ENCODE results near the gene AP2A2.
"Not testable (repeated sequence)": the region's sequence is repeated elsewhere in the genome, so short reads cannot be mapped to it uniquely, and the experiment has no call there.

Gene AP2A2

DNA sequence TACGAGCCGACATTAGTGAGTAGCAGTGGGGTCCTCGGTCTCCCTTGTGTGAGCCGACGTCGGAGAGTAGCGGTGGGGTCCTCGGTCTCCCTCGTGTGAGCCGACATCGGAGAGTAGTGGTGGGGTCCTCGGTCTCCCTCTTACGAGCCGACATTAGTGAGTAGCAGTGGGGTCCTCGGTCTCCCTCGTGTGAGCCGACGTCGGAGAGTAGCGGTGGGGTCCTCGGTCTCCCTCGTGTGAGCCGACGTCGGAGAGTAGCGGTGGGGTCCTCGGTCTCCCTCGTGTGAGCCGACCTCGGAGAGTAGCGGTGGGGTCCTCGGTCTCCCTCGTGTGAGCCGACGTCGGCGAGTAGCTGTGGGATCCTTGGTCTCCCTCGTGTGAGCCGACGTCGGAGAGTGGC, 49.7 kb downstream of the AP2A2 start:
- not testable (repeated sequence) for DNase-seq (ENCODE audit: low read depth in 2 of 2)

DNA sequence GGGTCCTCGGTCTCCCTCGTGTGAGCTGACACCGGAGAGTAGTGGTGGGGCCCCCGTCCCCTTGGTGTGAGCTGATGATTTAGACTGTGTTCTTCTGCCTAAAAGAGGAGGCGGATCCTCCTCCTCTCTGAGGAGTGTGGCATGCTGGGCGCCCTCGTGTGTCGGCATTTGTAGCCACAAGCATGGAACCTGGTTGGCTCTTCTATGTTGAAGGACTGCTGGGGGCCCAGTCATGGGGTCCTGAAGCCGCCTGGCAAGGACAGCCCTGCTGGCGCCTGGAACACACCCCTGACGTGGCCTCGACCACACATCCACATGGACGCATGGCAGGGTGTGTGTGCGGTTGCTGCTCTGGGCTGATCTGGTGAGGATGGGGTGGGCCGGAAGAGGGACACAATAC, 50.2 kb downstream of the AP2A2 start:
- DNase-seq (ENCODE audit: low read depth in 2 of 2), result no peak

DNA sequence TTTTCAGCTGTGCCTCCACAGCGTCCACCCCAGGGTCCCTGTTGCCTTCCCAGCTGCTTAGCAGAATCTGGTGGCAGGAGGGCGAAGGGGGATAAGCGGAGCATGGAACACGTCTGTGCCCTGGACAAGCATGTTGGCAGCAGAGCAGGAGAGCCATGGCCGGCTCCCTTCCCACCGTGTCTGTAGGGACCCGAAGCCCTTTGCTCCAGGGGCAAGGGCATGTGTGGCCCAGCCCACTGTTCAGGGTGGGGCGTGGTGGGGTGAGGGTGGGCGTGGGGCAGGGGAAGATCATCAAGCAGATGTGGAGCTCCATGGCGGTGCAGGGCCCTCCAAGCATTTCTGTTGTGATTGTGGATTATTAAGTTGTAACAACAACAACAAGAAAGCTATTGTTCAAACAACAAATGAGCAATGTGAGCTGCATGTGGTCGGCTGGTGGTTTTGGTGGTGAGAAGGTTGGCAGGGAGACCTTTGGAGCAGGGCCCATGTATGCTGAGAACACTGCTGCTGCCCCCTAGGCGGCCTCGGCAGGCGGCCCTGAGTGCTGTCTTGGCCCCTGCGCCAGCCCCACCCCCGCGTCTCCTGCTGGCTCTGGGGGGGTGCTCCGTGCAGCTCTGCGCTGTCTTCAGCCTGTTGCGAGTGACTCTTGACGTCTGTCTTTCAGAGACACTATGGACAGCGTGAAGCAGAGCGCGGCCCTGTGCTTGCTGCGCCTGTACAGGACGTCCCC, 50.9 kb downstream of the AP2A2 start:
- no peak for DNase-seq (ENCODE audit: low read depth in 2 of 2)

DNA sequence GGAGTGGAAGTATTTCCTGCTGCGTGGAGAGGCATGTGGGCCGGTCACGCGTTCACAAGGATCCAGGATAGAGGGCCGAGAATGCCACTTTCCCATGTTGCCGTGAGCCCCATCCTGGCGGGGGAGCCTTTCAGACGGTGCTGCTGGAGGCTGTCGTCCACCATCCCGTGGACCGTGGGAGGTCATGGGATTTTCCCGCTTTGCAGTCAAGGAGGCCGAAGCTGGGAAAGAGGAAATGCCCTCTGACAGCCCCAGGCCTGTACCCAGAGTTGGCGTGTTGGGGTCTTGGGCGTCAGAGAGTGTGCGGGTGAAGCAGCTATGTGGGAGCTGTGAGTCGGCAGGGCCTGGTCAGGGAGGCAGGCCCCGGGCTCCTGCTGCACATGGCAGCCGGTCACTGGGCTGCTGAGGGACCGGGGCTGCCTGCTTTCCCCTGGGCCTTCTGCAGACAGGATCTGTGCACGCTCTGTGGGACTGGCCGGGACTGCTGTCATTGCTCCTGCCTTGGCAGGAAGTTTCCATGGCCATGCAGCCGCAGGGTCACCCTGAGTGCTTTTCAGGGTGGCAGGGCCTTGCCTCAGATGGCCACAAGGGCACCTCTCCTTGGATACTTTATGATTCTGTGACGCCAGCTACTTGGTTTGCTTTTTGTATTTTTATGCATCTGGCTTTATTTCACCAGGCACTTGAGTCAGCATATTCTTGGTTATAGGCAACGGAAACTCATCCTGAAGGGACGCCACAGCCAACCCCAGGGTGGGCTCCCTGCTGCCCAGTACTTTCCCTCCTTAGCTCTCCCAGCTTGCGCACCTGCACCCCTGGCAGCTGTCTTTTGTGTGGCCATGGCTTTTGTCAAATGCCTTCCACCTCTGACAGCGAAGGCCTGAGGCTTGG, 52.4 kb downstream of the AP2A2 start:
- DNase-seq (ENCODE audit: low read depth in 2 of 2), result no peak

DNA sequence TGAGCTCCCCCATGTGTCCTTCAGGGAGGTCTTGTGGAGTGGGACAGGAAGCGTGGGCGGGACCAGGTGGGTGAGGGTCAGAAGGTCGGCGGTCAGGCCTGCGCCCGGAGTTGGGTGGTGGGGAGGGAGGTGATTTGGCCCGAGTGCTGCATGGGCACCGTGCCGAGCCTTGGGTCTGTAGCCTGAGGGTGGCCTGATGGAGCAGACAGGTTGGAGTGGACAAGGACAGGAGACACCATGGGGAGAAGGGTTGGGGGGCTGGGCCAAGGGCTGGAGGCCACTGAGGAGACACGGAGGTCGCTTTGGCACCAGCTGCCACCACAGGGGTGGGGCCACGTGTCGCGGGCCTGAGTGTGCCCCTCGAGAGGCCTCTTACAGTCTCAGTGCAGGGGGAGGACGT, 53.1 kb downstream of the AP2A2 start:
- no peak for DNase-seq (ENCODE audit: low read depth in 2 of 2)

DNA sequence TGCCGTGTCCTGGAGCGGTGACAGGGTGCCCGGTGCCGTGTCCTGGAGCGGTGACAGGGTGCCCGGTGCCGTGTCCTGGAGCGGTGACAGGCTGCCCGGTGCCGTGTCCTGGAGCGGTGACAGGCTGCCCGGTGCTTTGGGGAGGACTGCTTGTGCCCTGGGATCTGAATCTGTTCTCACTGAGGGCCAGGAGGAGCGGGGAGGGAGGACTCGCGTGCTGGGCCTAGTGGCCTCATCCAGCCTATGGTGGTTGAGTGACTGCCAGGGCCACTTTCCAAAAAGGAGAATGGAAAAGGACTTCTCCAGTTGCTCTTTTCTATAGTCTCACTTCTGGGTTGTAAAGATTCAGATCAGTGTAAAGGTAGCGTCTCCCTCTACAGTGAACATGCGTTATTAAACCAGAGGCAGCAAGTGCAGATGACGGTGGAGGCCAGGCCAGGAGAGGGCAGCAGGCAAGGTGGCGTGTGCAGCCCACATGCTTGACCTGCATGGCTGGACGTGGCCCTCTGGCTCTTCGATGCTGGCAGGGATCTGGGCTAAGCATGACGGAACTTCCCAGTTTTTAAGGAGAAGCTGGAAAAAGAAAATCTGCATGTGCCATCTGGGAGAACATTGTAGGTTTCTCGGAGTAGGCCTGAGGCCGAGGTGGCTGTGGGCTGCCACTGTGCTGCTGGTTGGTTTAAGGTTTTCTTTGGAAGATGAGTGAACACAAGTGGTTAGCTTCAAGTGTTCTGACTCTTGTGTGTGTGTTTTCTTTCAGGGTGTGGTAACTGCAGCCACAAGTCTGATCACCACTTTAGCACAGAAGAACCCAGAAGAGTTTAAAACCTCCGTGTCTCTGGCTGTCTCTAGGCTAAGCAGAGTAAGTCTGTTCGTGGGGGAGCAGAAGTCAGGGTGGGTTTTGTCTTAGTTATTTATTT, 55.0 kb downstream of the AP2A2 start:
- DNase-seq (ENCODE audit: low read depth in 2 of 2), result no peak

DNA sequence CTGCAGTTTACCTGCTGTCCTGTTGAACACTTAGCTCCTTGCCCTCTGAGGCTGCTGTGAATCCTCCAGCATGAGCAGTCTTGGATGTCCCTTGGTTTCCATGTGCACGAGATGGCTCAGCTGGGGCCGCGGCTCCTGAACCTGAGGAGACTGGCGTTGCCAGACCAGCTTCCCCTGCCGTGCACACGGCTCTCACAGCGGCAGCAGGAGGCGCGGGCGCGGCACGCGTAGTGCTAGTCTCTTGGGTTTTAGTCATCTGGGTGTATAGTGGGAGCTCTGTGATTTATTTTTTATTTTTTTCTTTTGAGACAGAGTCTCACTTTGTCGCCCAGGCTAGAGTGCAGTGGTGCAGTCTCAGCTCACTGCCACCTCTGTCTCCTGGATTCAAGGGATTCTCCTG, 56.1 kb downstream of the AP2A2 start:
- DNase-seq (ENCODE audit: low read depth in 2 of 2), result no peak

DNA sequence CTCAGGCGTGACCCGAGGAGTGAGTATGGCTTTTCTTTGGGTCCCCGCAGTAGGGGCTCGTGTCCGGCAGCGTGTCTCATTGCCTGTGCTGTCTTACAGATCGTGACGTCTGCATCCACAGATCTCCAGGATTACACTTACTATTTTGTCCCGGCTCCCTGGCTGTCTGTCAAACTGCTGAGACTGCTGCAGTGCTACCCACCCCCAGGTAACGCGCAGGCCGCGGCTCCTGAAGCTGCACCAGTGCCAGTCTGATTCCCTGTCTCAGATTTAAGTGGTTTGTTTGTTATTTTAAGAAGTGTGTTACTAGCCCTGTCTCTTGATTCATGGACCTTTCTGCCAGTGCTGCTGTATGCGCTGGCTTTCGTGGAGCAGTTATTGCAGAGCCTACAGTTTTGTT, 58.9 kb downstream of the AP2A2 start:
- no peak for DNase-seq (ENCODE audit: low read depth in 2 of 2)

DNA sequence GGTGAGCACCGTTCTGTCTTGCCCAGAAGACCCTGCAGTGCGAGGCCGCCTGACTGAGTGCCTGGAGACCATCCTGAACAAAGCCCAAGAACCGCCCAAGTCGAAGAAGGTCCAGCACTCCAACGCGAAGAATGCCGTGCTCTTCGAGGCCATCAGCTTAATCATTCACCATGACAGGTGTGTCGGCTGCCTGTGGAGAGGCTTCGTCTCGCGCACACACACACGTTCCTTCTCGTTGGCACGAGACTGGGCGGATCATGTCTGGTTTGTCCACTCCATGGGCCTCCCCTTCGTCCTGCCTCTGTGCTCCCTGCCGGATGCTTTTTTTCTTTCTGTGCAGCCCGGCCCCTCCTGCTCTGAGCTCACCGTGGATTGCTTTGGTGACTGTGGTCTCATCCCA, 59.7 kb downstream of the AP2A2 start:
- no peak for DNase-seq (ENCODE audit: low read depth in 2 of 2)

DNA sequence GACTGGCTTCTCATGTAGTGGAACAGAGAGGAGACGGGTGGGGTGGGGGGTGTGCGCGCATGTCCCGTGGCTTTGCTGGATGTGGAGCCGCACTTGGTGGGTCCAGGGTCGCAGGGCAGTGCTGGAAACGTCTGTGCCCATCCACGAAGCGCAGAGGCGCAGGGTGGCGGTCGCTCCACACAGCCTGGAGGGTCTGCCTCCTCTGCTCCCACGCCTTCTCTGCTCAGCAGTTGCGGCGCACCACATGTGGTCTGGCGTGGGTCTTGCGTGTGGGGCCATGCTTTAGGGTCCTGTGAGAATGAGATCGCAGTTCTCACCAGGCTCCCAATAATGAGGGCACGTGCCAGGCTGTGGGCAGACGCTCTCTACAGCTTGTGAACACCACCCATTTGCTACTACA, 60.2 kb downstream of the AP2A2 start:
- no peak for DNase-seq (ENCODE audit: low read depth in 2 of 2)

DNA sequence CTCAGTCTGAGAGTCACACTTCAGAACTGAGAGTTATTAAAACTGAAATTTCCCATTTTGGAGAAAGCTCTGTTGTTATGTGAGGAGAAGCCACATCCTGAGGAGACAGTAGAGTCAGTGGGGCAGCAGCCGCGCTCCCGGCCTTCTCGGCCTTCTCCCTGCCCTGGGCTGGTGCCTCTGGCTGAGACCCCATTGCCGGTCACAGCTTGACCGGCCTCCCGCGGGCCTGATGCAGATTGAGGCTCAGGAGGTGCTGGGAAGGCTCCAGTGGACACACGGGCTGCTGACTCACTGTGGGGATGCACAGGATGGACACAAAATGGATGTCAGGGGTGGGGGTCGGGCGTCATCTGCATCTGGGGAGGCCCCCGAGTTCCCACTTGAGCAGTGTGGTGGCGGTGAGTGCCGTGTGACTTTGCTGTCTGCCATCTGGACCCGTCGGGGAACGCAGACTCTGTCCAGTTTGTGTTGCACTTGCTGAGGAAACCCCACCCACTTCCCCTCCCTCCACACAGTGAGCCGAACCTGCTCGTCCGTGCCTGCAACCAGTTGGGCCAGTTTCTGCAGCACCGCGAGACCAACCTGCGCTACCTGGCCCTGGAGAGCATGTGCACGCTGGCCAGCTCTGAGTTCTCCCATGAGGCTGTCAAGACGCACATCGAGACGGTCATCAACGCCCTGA, 60.7 kb downstream of the AP2A2 start:
- no peak for DNase-seq (ENCODE audit: low read depth in 2 of 2)

DNA sequence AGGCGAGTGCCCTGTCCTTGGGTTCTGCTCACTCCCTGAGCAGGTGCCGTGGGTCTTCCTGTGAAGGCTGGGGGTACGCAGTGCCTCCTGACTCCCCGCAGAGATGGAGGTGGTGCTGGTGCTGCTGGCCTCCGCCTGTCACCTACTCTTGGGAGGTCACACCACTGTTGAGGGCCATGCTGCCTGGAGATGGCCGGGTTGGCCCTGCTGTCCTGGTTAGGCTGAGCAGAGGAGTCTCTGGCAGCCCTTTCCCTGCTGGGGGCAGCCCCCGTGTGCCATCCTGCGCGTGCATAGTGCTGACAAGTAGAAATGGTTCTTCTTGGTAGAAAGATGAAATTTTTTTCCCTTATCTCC, 61.3 kb downstream of the AP2A2 start:
- DNase-seq (ENCODE audit: low read depth in 2 of 2), result no peak

DNA sequence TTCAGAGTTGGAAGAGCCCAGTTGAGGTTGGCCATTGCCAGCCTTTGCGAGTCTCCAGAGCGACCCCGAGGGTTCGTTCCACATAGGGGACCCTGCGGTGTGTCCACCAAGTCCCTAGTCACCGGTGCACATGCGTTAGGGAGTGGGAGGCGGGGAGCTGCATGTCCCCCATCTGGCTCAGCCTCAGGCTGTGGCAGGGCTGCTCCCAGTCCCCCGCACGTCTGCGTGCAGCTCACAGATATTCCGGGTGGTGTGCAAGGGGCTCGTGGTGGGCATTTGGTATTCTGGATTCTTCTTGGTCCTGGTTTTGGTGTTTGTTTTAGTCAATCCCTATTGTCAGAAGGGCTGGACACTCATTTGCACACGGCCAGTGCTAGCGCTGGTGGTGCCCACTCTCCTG, 62.0 kb downstream of the AP2A2 start:
- no peak for DNase-seq (ENCODE audit: low read depth in 2 of 2)

DNA sequence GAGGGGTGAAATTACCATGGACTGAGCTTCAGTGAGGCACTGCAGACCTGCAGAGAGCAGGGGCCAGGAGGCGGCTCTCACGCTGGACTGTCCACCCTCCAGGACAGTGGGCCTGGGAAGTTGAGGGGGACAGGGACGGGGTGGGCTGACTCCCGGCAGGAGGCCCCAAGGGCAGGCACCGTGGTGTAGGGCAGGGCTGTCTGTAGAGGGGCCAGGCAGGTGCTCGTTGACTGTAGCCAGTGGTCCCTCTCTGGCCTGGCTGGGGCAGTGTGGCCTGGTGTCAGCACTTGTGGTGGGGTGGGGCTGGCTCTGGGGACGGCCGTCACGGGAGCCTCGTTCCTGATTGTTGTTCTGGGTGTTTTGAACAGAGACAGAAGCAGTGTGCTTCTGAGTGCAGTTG, 64.4 kb downstream of the AP2A2 start:
- no peak for DNase-seq (ENCODE audit: low read depth in 2 of 2)

DNA sequence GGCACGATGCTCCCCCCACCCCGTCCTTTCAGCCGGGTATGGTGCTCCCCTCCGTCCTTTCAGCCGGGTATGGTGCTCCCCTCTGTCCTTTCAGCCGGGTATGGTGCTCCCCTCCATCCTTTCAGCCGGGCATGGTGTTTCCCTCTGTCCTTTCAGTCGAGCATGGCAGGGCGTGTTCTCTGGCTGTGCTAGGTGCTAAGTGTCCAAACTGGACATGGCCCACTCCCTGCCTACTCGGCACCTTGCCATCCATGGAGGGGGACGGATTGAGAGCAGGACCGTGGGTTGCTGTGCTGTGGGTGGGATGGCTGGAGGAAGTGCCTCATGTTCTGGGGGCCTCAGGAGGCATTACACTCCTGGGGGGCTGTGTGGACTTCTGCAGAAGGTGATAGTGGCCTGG, 65.4 kb downstream of the AP2A2 start:
- no peak for DNase-seq (ENCODE audit: low read depth in 2 of 2)

DNA sequence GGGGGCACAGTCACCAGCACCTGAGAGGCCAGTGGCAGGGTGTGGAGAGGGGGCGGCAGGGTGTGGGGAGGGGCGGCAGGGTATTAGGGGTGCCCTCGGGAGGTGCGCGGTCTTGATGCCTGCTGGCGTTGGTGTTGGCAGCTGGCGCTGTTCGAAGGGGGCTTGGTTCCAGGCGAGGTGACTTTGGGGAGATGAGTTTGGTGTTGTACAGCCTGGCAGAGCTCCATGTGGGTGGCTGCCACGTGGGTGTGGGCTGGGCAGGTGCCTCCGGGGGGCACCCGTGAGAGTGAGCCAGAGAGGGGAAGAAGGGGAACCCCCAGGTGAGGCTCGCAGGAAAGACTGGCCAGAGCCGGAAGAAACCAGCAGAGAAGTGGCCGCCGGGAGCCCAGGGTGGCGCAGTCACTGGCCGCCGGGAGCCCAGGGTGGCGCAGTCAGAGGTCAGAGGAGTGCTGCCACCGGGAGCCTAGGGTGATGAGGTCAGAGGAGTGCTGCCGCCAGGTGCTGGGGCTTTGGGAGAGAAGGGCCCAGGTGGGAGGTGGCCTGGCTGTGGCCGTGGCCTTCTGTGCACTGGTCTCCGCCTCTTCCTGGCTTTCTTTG, 66.1 kb downstream of the AP2A2 start:
- no peak for DNase-seq (ENCODE audit: low read depth in 2 of 2)

DNA sequence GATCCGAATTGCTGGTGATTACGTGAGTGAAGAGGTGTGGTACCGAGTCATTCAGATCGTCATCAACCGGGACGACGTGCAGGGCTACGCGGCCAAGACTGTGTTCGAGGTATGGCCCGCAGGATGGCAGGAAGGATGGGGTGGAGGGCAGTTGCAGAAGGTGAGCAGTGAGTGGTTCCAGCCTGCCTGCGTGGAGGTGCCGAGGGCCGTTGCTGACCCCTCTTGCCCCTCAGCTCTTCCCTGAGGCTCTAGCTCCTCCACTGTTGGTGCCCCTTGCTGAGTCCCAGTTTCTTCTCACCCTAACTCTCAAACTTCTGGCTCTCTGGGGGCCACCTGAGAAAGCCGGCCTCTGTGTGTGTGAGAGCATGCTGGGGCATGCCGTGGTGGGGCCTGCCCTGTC, 66.9 kb downstream of the AP2A2 start:
- no peak for DNase-seq (ENCODE audit: low read depth in 2 of 2)

DNA sequence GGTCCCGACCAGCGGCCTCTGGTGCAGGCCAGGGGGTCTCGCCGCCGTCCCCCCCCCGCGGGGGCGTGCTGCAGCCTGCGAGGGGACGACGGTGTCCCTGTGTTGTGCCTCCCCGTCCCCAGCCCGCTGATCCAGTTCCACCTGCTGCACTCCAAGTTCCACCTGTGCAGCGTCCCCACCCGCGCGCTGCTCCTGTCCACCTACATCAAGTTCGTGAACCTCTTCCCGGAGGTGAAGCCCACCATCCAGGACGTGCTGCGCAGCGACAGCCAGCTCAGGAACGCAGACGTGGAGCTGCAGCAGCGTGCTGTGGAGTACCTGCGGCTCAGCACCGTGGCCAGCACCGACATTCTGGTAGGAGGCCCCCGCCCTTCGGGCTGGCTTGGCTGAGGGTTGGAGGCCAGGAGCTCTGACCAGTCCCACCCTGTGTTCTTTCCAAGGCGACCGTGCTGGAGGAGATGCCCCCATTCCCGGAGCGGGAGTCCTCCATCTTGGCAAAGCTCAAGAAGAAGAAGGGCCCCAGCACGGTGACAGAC, 68.0 kb downstream of the AP2A2 start:
- no peak for DNase-seq (ENCODE audit: low read depth in 2 of 2)

DNA sequence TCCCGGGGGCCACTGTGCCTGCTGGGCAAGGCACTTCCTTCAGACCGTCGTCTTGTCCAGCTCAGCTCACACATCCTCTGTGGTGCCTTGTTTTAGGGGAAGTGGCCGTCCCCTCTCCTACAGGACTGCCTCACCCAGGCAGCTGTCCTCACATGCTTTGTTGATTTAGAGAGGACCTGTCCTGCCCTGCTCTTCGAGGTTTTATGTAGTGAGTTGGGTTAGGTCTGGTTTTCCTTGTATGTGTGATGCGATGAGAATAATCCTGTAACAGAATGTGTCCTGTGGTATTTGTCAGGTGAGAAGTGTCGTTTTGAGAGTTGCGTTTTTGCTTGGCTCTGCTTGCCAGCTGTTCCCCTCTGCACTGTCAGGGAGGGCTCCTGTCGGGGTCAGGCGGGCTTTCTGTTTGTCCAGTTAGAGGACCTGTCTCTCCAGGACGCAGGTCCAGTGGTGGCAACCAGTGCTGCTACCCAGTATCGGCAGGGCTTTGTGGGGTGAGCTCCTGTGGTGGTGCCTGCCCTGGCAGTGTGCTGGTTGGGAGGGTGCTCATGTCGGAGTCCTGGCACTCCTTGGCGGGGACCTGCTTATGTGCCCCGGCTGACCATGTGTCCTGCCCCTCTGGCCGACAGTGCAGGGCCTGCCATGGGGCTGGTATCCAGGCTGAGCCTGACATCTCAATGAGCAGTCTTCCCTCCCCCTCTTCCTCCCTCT, 69.5 kb downstream of the AP2A2 start:
- DNase-seq (ENCODE audit: low read depth in 2 of 2), result no peak

DNA sequence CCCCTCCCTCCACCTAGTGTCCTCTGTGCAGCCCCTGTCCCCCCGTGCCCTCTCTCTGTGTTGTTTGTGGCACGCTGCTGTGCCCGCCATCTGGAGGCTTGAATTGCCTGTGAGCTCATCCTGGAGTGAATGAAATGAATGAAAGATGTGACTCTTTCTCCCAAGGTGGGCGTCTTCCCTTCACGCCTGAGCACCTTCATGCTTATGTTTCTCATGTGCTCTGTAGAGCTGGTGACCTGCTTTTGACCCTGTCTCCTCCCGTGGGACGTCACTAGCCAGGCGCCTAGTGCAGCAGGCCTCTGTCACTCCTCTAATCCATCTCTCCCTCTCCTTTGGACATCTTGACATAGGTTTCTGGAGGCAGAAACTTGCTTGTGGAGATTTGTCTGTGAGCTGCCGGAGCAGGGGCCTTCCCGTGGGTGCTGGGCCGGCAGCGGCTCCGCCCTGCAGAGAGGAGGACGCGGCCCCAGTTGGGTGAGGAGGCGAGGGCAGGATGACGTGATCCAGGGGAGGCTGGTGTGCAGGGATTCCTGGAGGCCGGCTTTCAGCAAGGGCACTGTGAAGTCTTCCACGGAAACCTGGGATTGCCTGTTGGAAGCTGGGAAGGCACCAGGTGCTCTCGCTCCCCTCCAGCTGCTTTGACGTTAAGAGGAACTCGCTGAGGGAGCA, 70.2 kb downstream of the AP2A2 start:
- DNase-seq (ENCODE audit: low read depth in 2 of 2), result no peak

All from stimulated activated CD4-positive, alpha-beta T cell treated with anti-CD3 and anti-CD28 coated beads, Interleukin-1b, Interleukin-23, amount 100 ng/mL, for 1 hour (primary cell).